ENCODE data around the gene JUNB.

JUNB gene

DNA sequence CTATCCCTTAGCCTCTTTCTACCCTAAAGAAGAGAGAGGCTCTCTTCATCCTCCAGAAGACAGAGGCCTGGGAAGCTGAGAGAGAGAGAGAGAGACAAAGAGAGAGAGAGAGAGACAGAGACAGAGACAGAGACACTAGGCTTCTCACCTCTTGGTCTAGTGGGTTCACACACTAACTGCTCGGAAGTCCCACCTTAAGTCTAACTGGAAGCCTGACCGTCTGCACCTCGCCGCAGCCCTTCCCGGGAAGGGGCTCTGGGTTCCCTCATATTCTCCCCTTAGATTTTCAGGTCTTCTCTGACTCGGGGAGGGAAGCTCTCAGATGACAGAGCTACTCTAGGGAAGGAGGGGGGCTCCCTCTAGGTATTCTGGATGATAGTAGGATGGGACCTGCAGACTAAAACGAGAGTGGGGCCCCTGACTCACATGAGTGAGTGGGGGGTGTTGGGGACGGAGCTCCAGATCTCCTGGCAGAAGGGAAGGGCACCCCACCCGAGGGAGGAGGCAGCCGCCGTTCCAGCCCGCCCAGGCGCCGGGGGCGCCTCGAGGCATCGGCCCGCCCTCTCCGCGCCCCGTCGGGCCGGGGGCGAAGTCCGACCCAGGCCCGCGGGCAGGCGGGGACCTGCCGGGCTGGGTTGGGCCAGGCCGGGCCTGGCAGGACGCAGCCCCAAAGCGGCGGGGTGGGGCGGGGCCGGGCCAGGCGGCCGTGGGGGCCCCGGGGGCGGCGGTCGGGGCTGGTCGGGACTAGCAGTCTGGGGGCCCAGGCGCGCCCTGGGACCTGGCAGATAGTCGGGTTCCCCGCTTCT is 2.0 kb upstream of the JUNB start:
- peak overlapping the region; percentile 93 for H3K4me3 ChIP-seq (ENCODE audit: low read length)
- no peaks in the 10 kb centered on the region for H3K9me2 ChIP-seq (replicated peaks; ENCODE audit: insufficient read depth, low read length)
- H3K9me3 ChIP-seq (replicated peaks; ENCODE audit: insufficient read depth, low read length): no peaks in the 10 kb centered on the region
- H2AFZ ChIP-seq (ENCODE audit: low read length): peak overlapping the region; percentile 47
- peaks cover 26% of the 10 kb centered on the region for H3K4me1 ChIP-seq (ENCODE audit: low read length)
- H3K27me3 ChIP-seq (replicated peaks; ENCODE audit: insufficient read depth, low read length): no peaks in the 10 kb centered on the region
- H3F3A ChIP-seq (ENCODE audit: insufficient read depth, low read length): peaks cover 48% of the 10 kb centered on the region
- H3K27ac ChIP-seq (ENCODE audit: low read length): peak overlapping the region; percentile 97
- TF ChIP-seq, protein P1, sequence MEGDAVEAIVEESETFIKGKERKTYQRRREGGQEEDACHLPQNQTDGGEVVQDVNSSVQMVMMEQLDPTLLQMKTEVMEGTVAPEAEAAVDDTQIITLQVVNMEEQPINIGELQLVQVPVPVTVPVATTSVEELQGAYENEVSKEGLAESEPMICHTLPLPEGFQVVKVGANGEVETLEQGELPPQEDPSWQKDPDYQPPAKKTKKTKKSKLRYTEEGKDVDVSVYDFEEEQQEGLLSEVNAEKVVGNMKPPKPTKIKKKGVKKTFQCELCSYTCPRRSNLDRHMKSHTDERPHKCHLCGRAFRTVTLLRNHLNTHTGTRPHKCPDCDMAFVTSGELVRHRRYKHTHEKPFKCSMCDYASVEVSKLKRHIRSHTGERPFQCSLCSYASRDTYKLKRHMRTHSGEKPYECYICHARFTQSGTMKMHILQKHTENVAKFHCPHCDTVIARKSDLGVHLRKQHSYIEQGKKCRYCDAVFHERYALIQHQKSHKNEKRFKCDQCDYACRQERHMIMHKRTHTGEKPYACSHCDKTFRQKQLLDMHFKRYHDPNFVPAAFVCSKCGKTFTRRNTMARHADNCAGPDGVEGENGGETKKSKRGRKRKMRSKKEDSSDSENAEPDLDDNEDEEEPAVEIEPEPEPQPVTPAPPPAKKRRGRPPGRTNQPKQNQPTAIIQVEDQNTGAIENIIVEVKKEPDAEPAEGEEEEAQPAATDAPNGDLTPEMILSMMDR (IDR thresholded peaks at IDR 0.05; ENCODE audit: low read length): no peak
- TF ChIP-seq EZH2 (optimal IDR thresholded peaks at IDR 0.05; ENCODE audit: low read depth, low read length) (no peak), EZH2phosphoT487 (IDR thresholded peaks at IDR 0.05; ENCODE audit: low read length) (no peak)
- H3K79me2 ChIP-seq (ENCODE audit: low read length): peaks cover 15% of the 10 kb centered on the region
- DNase-seq: peak; percentile 37
- H3K36me3 ChIP-seq (replicated peaks; ENCODE audit: insufficient read depth, low read length): no peaks in the 10 kb centered on the region
- peak overlapping the region; percentile 94 for H3K9ac ChIP-seq (ENCODE audit: low read length)
- no peaks in the 10 kb centered on the region for H4K20me1 ChIP-seq (ENCODE audit: insufficient read depth, low read length)
- peak overlapping the region; percentile 99 for H3K4me2 ChIP-seq (ENCODE audit: low read depth, low read length)

DNA sequence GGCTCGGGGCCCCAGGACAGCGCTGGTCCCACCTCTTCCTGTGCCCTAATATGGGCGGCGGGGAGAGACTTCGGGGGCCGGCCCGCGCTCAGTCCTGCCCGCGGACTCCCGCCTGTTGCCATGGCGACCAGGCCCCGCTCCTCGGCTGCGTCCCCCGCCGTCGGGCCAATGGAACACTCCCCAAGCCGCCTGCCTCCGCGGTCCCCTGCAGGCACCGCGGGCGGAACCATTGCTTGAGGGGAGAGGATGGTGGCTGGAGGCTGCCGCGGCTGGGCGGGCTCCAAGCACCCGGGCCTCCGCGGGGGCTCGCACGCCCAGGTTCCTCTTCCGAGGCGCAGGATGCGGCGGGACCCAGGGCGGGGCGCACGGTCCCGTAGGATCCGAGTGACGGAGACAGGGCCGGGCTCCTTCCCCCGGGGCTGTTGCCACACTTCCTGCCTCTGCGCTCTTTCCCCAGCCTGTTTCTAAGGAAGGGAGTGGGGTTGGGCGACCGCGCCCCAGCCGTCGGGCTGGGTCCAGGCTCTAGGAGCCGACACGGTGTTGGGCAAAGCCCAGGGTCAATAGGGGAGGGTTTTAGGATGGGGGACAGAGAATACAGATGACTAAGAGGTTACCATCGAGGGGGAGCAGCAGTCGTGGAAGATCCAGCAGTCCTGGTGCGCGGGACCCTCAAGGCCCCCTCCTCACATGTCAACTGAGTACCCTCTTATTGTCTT is 1.2 kb upstream of the JUNB start:
- H3K4me2 ChIP-seq (ENCODE audit: low read depth, low read length): peak overlapping the region; percentile 99
- peak overlapping the region; percentile 54 for H2AFZ ChIP-seq (ENCODE audit: low read length)
- H3F3A ChIP-seq (ENCODE audit: insufficient read depth, low read length): peaks cover 49% of the 10 kb centered on the region
- H3K9me2 ChIP-seq (replicated peaks; ENCODE audit: insufficient read depth, low read length): no peaks in the 10 kb centered on the region
- peak overlapping the region; percentile 97 for H3K27ac ChIP-seq (ENCODE audit: low read length)
- peak overlapping the region; percentile 93 for H3K4me3 ChIP-seq (ENCODE audit: low read length)
- peak; percentile 96 for DNase-seq
- TF ChIP-seq EZH2 (optimal IDR thresholded peaks at IDR 0.05; ENCODE audit: low read depth, low read length): no peak
- TF ChIP-seq, protein P1 (IDR thresholded peaks at IDR 0.05; ENCODE audit: low read length): no peak
- TF ChIP-seq EZH2phosphoT487 (IDR thresholded peaks at IDR 0.05; ENCODE audit: low read length): no peak
- H4K20me1 ChIP-seq (ENCODE audit: insufficient read depth, low read length): no peaks in the 10 kb centered on the region
- peaks cover 15% of the 10 kb centered on the region for H3K79me2 ChIP-seq (ENCODE audit: low read length)
- H3K9me3 ChIP-seq (replicated peaks; ENCODE audit: insufficient read depth, low read length): no peaks in the 10 kb centered on the region
- H3K27me3 ChIP-seq (replicated peaks; ENCODE audit: insufficient read depth, low read length): no peaks in the 10 kb centered on the region
- H3K36me3 ChIP-seq (replicated peaks; ENCODE audit: insufficient read depth, low read length): no peaks in the 10 kb centered on the region
- H3K4me1 ChIP-seq (ENCODE audit: low read length): peaks cover 29% of the 10 kb centered on the region
- H3K9ac ChIP-seq (ENCODE audit: low read length): peak overlapping the region; percentile 94

DNA sequence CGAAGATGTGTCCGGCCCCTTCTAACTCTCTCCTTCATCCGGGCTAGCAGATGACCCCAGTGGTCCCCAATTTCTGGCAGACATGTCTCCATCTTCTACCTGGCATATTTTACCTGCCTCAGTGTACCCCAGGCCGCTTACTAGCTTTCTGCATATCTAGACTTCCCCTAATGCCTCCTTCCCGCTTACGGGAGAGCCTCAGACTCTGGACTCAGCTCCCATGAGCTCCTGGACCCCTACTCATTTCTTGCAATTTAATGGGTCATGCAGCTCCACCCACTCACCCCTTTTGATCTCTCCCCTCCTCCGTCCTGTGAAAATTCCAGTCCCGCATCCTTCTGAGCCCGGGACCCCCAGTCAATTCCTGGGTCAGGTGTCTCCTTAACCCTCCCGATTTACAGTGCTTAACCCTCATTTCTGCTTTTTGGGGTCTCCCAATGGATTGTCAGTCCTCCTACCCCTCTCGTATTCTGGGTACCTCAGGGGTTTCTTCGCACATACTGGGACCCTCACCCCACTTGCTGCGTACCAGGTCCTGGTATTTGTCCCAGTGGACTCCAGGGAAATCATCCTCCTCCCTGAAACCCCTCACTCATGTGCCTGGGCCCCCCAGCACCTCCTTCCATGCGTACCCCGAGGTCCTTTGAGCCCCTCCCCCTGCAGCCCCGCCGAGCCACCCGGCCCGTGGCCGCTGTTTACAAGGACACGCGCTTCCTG is 500 bp upstream of the JUNB start:
- Histone ChIP-seq H3K9me2 (replicated peaks; ENCODE audit: insufficient read depth, low read length) (no peaks in the 10 kb centered on the region), H3K4me2 (ENCODE audit: low read depth, low read length) (peak overlapping the region; percentile 99), H3K79me2 (ENCODE audit: low read length) (peaks cover 15% of the 10 kb centered on the region), H3K9me3 (replicated peaks; ENCODE audit: insufficient read depth, low read length) (no peaks in the 10 kb centered on the region), H3K4me3 (ENCODE audit: low read length) (peak overlapping the region; percentile 93), H3K4me1 (ENCODE audit: low read length) (peaks cover 29% of the 10 kb centered on the region), H3K27ac (ENCODE audit: low read length) (peak overlapping the region; percentile 97), H3K9ac (ENCODE audit: low read length) (peak overlapping the region; percentile 94), H3K27me3 (replicated peaks; ENCODE audit: insufficient read depth, low read length) (no peaks in the 10 kb centered on the region), H2AFZ (ENCODE audit: low read length) (peak overlapping the region; percentile 54), H3F3A (ENCODE audit: insufficient read depth, low read length) (peaks cover 49% of the 10 kb centered on the region), H3K36me3 (replicated peaks; ENCODE audit: insufficient read depth, low read length) (no peaks in the 10 kb centered on the region), H4K20me1 (ENCODE audit: insufficient read depth, low read length) (no peaks in the 10 kb centered on the region)
- no peak for DNase-seq
- TF ChIP-seq EZH2 (optimal IDR thresholded peaks at IDR 0.05; ENCODE audit: low read depth, low read length): no peak
- TF ChIP-seq, protein P1 (IDR thresholded peaks at IDR 0.05; ENCODE audit: low read length): no peak
- no peak for TF ChIP-seq EZH2phosphoT487 (IDR thresholded peaks at IDR 0.05; ENCODE audit: low read length)
